Measurements from ENCODE around the gene NCF2. TPM values are rescaled to one million over a fixed set of nuclear protein-coding genes. Genes with fewer than 3 reads are reported as not detected.

NCF2 gene
- total RNA-seq, 1 experiment from 2014 or later = 65.5 TPM

- H3F3A ChIP-seq (ENCODE audit: insufficient read depth, low read depth) = peaks cover 23% of the 10 kb centered on the region; the same call in 1 of the 2 replicates
- TF ChIP-seq EZH2 (IDR thresholded peaks at IDR 0.05; ENCODE audit: low read depth) (no peak), CTCF (conservative IDR thresholded peaks at IDR 0.05) (no peak)
- no TSS peak for BruUV-seq (replicated peaks)
- ChIA-PET CTCF (no interaction called here), POLR2A (ENCODE audit: unreplicated experiment) (no interaction called here)
- peaks cover 35% of the 10 kb centered on the region for H3K4me1 ChIP-seq (replicated peaks; ENCODE audit: insufficient read depth)
- peaks cover 9% of the 10 kb centered on the region; the same call in 1 of the 2 replicates for H3K36me3 ChIP-seq (ENCODE audit: low read depth)
- no peak overlapping the region for H3K27ac ChIP-seq
- H3K27me3 ChIP-seq (ENCODE audit: insufficient read depth, low read depth) = no peaks in the 10 kb centered on the region
- 0 out of 2 replicates have a peak, but pooled peaks cover 7% of the 10 kb centered on the region for H3K79me2 ChIP-seq (ENCODE audit: low read depth)
- H4K20me1 ChIP-seq (ENCODE audit: insufficient read depth) = no peaks in the 10 kb centered on the region
- no peaks in the 10 kb centered on the region for H3K9me3 ChIP-seq (ENCODE audit: insufficient read depth, low read depth)
- no peak overlapping the region for H3K4me2 ChIP-seq
- H3K4me3 ChIP-seq = no peak overlapping the region
- H3K9me2 ChIP-seq (ENCODE audit: insufficient read depth) = no peaks in the 10 kb centered on the region
- intact Hi-C loops (cut with micrococcal nuclease; ENCODE audit: unreplicated experiment) = no loop called here
- no peak overlapping the region for H2AFZ ChIP-seq
- DNase-seq = no peak
These were observed 24.2 kb downstream of the NCF2 start for GRCh38 chr1:183566026-183566425.

- peaks cover 10% of the 10 kb centered on the region; the same call in 1 of the 2 replicates for H3K36me3 ChIP-seq (ENCODE audit: low read depth)
These were observed 25.0 kb downstream of the NCF2 start for GRCh38 chr1:183565261-183565660.

DNA sequence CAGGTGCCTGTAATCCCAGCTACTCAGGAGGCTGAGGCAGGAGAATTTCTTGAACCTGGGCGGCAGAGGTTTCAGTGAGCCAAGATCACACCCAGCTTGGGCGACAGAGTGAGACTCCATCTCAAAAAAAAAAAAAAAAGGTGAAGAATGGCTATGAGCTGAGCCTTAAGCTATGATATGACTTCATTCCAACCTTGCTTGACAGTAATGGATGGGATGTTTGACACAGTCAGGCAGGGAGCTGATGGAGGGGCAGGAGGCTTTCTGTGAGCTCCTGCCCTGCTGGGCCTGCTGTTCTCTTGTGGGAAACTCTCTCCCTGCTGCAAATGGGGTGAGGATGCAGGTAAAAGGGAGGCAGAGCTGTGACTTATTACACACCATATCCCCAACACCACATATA is 27.6 kb downstream of the NCF2 start:
- CTCF ChIA-PET = no interaction called here
- no TSS peak for BruUV-seq (replicated peaks)

More at GRCh38 chr1:183565261-183565660, 25.0 kb downstream of the NCF2 start:
- POLR2A ChIA-PET (ENCODE audit: unreplicated experiment) = no interaction called here
- CTCF ChIA-PET = no interaction called here
- no peaks in the 10 kb centered on the region for H4K20me1 ChIP-seq (ENCODE audit: insufficient read depth)
- H3F3A ChIP-seq (ENCODE audit: insufficient read depth, low read depth) = peaks cover 27% of the 10 kb centered on the region; the same call in 1 of the 2 replicates
- BruUV-seq (replicated peaks) = no TSS peak
- no peak for DNase-seq
- H3K4me2 ChIP-seq = no peak overlapping the region
- no peaks in the 10 kb centered on the region for H3K9me2 ChIP-seq (ENCODE audit: insufficient read depth)
- intact Hi-C loops (cut with micrococcal nuclease; ENCODE audit: unreplicated experiment) = no loop called here
- no peak overlapping the region for H3K4me3 ChIP-seq
- no peaks in the 10 kb centered on the region for H3K27me3 ChIP-seq (ENCODE audit: insufficient read depth, low read depth)
- H3K27ac ChIP-seq = no peak overlapping the region
- H3K4me1 ChIP-seq (replicated peaks; ENCODE audit: insufficient read depth) = peaks cover 34% of the 10 kb centered on the region
- H3K79me2 ChIP-seq (ENCODE audit: low read depth) = 0 out of 2 replicates have a peak, but pooled peaks cover 7% of the 10 kb centered on the region
- H3K9me3 ChIP-seq (ENCODE audit: insufficient read depth, low read depth) = no peaks in the 10 kb centered on the region
- TF ChIP-seq CTCF (conservative IDR thresholded peaks at IDR 0.05) (no peak), EZH2 (IDR thresholded peaks at IDR 0.05; ENCODE audit: low read depth) (no peak)
- no peak overlapping the region for H2AFZ ChIP-seq

More for the DNA sequence above, 27.6 kb downstream of the NCF2 start:
- peaks cover 8% of the 10 kb centered on the region for H3K4me1 ChIP-seq (replicated peaks; ENCODE audit: insufficient read depth)
- no peak overlapping the region for H3K27ac ChIP-seq
- no peak overlapping the region for H3K4me3 ChIP-seq
- POLR2A ChIA-PET (ENCODE audit: unreplicated experiment) = interaction anchor here (0.6 to 0.7 kb wide), 3 partner anchors 27 to 463 kb away, joined by 4 to 7 read pairs (median 5); no protein-coding TSS in a partner anchor
- intact Hi-C loops (cut with micrococcal nuclease; ENCODE audit: unreplicated experiment) = no loop called here
- H3K4me2 ChIP-seq = no peak overlapping the region
- no peaks in the 10 kb centered on the region for H3K9me2 ChIP-seq (ENCODE audit: insufficient read depth)
- H3K79me2 ChIP-seq (ENCODE audit: low read depth) = no peaks in the 10 kb centered on the region
- H3K36me3 ChIP-seq (ENCODE audit: low read depth) = peaks cover 29% of the 10 kb centered on the region
- TF ChIP-seq CTCF (conservative IDR thresholded peaks at IDR 0.05) = no peak
- TF ChIP-seq EZH2 (IDR thresholded peaks at IDR 0.05; ENCODE audit: low read depth) = no peak
- no peaks in the 10 kb centered on the region for H4K20me1 ChIP-seq (ENCODE audit: insufficient read depth)
- DNase-seq = no peak
- H3K27me3 ChIP-seq (ENCODE audit: insufficient read depth, low read depth) = no peaks in the 10 kb centered on the region
- H2AFZ ChIP-seq = no peak overlapping the region
- no peaks in the 10 kb centered on the region for H3K9me3 ChIP-seq (ENCODE audit: insufficient read depth, low read depth)
- peaks cover 16% of the 10 kb centered on the region; the same call in 1 of the 2 replicates for H3F3A ChIP-seq (ENCODE audit: insufficient read depth, low read depth)
